Measurements from ENCODE around the gene PROM1.

PROM1 gene

GRCh38 chr4:15982842-15983524 lies 100.8 kb downstream of the PROM1 start:
- no peak for FAIRE-seq

DNA sequence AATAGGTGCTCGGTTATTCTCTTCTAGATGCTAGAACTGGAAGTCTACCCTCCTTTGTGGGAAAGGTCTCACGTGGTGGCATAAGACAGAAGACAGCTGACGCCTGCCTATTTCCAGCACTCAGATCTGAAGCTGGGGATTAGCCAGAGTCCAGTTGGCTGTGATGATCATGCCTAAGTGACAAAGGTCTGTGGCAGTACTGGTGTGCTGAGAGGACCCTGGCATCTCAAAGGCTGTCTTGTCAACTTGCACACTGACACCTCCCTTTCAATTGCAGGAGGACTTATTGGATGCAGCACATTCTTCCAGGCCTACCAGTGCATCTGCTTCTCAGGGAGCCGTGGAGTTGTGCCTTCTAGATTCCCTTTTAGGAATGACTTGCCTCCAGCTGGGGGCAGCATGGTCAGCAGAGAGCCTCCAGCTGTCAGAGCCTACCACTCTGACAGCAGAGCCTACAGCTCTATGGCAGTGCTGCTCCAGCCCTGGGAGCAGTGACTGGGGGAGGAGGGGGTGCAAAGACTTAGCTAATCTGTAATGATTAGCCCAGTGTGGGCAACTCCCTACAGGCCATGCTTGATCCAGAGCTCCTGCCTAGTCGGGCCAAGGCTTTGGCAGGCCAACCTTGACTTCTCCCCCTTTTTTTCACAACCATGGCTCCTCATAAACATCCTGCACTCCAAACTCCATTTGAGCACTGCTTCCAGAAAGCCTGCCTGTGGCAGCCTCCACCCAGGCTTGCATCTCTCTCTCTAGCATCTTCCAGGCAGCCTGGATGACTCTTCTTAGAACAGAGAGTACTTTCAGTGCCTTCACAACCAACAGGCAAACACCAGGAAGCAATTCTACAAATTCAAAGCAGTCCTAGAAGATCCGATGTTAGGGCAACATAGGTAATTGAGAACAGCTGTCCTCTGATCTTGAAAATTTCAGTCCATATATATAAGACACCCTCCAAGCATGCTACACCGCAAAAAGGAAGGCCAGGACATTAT lies 107.1 kb downstream of the PROM1 start:
- FAIRE-seq = no peak

DNA sequence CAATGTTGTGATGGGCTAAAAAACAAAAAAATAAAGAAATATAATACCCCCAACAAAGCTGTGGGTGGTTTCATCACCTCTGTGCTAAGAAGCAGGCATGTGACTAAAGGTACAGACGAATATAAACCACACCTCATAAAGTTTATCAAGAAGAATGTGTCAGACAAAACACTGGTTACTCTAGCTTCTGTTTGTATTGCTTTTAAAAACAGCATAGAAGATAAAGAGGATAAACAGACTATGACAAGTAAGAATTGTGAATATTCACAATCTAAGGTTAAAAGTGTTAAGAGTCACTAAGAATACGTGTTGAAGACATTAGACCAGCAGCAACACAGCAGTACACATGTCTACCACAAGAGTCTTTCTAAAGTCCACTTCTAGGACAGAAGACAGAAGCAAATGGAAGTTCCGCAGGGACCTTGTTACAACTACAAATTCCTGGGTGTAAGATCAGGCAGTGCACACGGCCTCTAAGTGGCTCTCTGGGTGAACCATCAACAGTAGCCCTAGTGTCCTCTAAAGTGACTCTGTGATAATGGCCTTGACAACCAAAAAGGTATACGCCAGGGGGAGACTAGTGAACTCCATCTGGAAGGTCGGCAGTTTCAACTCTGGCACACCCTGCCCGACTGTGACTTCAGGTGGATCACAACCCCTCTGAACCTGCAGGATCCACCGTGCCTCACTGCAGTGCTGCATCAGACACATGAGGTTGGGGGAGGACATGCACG lies 112.6 kb downstream of the PROM1 start:
- FAIRE-seq = no peak

DNA sequence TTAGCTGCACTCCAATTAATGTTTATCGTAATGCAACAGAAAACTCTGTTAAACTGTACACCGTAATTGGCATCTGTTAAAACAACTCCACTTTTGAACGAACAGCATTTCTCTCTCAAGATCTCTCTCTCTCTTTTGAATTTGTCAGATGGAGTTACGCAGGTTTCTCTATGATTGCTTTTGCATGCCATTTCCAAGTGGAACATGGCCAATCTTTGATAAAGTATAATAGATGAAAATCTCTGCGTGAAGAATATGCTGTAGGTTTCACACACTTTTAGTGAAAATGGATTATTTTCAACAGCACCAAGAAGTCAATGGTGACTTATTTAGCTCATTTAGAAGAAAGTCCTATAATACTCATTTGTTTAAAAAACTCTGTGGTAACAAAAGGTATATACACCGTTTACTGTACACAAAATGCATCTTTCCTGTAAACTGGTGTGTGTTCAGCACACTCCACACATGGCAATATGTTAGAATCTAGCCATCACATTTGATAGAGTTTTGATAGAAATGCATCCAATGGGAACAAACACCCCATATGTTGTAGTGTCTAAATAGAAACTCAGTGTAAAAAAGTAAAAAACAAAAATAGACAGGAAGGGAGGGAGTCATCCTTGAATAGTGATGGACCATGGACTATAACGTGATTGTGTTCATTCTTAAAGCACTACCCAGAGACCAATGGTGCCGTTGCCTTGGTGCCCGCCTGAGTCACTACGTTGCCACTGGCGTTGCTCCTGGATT lies 115.1 kb downstream of the PROM1 start:
- FAIRE-seq = no peak

DNA sequence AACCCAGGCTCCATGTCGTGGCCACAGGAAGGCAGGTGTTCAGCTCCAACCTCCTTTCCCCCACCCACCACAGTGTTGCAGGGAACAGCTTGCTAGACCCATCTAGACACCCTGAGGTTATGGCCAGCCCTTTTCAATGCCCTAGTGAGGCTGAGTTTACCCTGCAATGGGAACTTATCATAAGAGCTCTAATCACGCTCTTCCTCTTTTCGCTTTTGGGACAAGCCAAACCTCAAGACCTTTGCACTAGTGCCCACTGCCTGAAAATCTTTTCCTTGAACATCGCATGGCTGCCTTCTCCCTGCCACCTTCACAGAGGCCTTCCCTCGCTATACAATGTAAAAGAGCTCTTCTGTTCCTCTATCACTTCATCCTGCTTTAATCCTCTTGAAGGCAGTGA lies 118.5 kb downstream of the PROM1 start:
- no peak for FAIRE-seq

GRCh38 chr4:15964159-15964558 lies 119.7 kb downstream of the PROM1 start:
- FAIRE-seq = no peak

DNA sequence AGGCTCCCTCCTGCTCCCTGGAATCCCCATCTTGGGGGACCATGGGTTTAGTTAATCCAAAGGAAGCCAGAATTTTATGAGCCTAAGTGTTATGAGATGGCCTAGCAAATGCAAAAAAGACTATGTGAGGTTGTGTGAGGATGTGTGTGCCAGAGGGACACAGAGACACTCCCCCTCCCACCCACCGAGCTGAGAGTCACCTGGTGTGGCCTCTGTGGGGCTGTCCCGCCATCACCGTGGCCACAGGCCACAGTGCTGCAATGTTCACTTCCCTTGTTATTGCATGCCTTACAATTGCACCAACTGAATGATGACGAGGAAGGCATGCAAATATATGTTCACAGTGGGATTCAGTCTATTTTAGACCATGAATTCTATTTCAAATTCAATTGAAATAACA lies 120.2 kb downstream of the PROM1 start:
- FAIRE-seq = no peak

DNA sequence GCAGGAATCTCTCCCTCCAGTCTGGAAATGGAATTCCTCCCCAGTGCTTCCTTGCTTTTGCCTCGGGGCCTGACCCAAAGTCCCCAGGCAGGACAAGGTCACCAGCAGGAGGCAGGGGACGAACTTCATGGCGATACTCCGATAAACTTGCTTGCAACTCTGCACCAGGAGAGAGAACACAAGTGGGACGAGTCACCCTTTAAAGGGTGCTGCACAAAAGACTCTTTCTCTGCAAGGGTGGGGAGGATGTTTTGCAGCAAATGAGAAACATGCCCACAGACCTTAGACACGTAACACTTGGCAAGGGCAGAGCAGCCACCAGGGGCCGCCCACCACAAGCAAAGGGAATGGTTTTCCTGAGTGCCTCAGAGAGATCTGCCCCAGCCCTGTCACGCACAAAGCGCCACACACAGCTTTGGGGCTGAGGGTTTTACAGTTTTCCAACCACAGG lies 120.8 kb downstream of the PROM1 start, which contains the start of gene FGFBP2:
FGFBP2 (minus strand) TSS at position 175 of the 451 bp plus-strand sequence; CDS start at position 129, 46 bp downstream.
- FAIRE-seq = no peak

DNA sequence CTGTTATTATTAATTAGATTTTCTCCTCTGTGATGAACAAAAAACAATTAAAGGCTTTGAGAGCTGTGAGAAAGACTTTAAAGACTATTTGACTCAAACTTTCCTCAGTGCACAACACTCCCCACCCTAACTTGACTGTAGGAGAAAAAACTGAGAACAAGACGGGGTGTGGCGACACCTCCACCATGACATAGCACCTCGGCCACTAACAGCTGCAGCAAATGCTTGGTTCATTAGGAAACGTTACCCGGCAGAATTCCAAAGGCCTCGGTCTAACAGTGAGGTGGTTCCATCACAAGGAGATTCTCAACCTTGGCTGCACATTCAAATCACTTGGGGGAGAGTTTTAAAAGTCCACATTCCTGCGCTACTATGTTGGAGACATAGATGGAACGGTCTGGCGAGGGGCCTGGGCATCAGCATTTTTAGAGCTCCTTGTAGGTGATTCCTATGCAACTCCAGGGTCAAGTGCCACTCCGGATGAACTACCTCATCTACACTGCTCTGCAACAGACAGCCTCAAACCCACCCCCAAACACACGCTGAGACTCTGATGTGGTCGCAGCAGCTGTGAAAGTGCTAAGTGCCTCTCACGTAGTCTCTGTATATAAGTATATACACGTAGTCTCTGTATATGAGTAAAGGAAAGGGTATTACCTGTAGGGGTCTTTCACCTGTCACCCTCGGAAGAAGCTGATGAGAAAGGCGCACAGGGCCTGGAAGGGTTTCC lies 121.9 kb downstream of the PROM1 start:
- FAIRE-seq = no peak

- no peak for FAIRE-seq
Measured at GRCh38 chr4:15958562-15958961, 125.3 kb downstream of the PROM1 start.

- no peak for FAIRE-seq
Measured at GRCh38 chr4:15956179-15956850, 127.5 kb downstream of the PROM1 start.

GRCh38 chr4:15955670-15956069 lies 128.2 kb downstream of the PROM1 start:
- no peak for FAIRE-seq

- no peak for FAIRE-seq
Measured at GRCh38 chr4:15953625-15954024, 130.2 kb downstream of the PROM1 start.

GRCh38 chr4:15951781-15952180 lies 132.0 kb downstream of the PROM1 start:
- FAIRE-seq = no peak

DNA sequence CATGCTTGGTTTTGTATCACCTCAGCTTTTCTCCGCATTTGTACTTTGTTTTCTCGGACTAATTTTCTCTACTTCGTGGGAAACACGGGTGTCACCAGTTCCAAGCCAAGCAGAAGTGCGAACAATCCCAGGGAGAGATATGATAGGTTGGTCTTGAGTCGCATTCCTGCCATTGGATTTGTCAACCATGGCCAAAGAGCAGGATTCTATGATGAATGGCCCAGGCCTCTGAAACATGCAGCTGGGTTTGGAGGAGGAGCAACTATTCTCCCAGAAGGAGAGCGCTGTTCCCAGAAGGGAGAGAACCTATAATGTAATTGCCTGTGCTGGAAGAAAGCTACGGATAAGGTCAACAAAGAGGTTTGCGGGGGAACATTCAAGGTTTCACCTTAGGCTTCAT lies 135.0 kb downstream of the PROM1 start:
- no peak for FAIRE-seq

GRCh38 chr4:15947684-15948083 lies 136.1 kb downstream of the PROM1 start:
- no peak for FAIRE-seq

GRCh38 chr4:15945516-15945915 lies 138.3 kb downstream of the PROM1 start:
- no peak for FAIRE-seq

GRCh38 chr4:15944895-15945294 lies 138.9 kb downstream of the PROM1 start:
- no peak for FAIRE-seq

DNA sequence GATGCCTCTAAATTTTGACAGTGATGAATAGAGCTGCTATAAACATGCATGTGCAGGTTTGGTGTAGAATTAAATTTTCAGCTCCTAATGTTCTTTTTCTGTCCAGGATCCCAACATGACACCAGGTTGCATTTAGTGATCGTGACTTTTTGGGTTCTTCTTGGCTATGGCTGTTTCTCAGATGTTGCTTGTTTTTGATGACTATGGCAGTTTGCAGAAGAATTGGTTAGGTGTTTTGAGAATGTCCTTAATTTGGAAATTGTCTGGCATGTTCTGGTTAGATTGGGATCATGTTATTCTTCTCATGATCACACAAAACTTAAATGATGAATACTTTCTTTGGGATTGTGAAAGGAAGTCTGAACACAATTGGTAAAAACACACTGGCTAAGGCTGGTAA lies 141.5 kb downstream of the PROM1 start:
- no peak for FAIRE-seq

- no peak for FAIRE-seq
Measured at GRCh38 chr4:15938640-15939039, 145.2 kb downstream of the PROM1 start, which contains the start of gene FGFBP1. Gene FGFBP1, minus strand, starts transcription at chr4:15938740. Its CDS starts 2,108 bp downstream, at chr4:15936632.

GRCh38 chr4:15938182-15938581 lies 145.6 kb downstream of the PROM1 start:
- no peak for FAIRE-seq

All from islet of Langerhans (tissue), 1 donor.